Large intestine (tissue), 3 donors: ENCODE results near the gene MROH7. TPM values are rescaled to one million over a fixed set of nuclear protein-coding genes. Genes with fewer than 3 reads are reported as not detected.

Experiments used
- DNase-seq, 2 donors: peaks; one replicate each; pipeline versions ENCODE4 v3.0.0 to v3.0.0-alpha.2; 2013
- H3K27ac ChIP-seq: one replicate; pipeline ENCODE4 v1.5.1; 2013; ENCODE audit warnings: low read length
- H3K27me3 ChIP-seq: 2 replicates; pipeline ENCODE4 v1.6.1; 2013; ENCODE audit warnings: low read length; ENCODE audit not compliant: control insufficient read depth, insufficient read depth
- H3K36me3 ChIP-seq: 2 replicates; pipeline ENCODE4 v1.6.1; 2013; ENCODE audit warnings: low read length; ENCODE audit not compliant: control insufficient read depth, insufficient read depth
- H3K4me1 ChIP-seq: one replicate; pipeline ENCODE4 v1.6.1; 2013; ENCODE audit warnings: low read length; ENCODE audit not compliant: control insufficient read depth, insufficient read depth
- H3K4me3 ChIP-seq: one replicate; pipeline ENCODE4 v1.5.1; 2013; ENCODE audit warnings: low read length
- H3K9me3 ChIP-seq: one replicate; pipeline ENCODE4 v1.6.1; 2013; ENCODE audit warnings: mild to moderate bottlenecking, low read depth, low read length, moderate library complexity; ENCODE audit not compliant: control insufficient read depth
- WGBS: methylation state at CpG from one replicate; pipeline ENCODE4 v1.1.5; 2013; ENCODE audit warnings: low lambda C conversion rate; ENCODE audit not compliant: insufficient coverage; 5-methylcytosine and 5-hydroxymethylcytosine counted together
- polyA plus RNA-seq: library from polyadenylated mRNA; unstranded; fragments of 120-200 nt; gene quantifications from one replicate; pipeline ENCODE4 v1.2.1, GENCODE V29; 2013

The MROH7 gene
- polyA plus RNA-seq, 1 donor, result 25.1 TPM

DNA sequence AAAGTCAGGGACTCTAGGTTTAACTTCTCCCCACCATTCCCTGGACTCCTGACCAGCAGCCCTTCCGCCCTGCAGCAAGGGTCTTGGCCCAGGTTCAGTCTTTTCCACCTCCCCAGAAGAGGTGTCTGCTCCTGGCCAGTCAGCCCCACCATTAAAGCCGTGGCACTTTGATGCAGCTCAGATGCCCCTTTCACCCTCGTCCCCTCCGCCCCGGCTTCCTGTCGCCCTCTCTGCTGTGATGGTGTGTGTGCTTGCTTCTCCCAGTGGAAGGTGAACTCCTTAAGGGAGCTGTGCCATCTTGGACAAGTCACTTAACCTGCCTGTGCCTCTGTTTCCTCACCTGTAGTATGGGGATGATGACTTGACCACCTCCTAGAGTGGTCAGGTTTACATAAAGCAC is 56.3 kb downstream of the MROH7 start:
- H3K9me3 ChIP-seq, result no peaks in the 10 kb centered on the region
- no peaks in the 10 kb centered on the region for H3K4me1 ChIP-seq
- no CpG with 5 or more reads among the region's 6 CpGs for WGBS
- no peak for DNase-seq
- H3K36me3 ChIP-seq, result peaks cover 11% of the 10 kb centered on the region
- H3K4me3 ChIP-seq, result no peak overlapping the region
- H3K27ac ChIP-seq, result no peak overlapping the region
- H3K27me3 ChIP-seq, result no peaks in the 10 kb centered on the region

DNA sequence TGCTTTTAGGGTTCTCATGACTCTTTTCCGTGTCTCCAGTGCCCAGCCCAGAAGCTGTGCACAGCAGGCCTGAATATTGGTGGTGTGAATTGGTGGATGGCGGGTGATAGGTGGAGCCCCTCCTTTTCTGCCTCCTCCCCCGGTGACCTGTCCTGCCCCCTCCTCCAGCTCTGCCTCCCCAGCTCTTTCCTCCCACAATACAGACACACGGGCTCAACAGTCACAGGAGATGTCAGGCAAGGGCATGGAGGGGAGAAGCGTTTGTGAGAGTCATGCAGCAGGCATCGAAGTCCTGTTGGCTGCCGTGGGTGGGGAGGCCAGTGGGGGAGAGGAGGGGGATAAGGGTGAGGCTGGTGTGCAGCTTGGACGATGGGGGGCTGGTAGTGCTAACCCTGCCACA is 56.8 kb downstream of the MROH7 start:
- H3K36me3 ChIP-seq, result peaks cover 14% of the 10 kb centered on the region
- no peaks in the 10 kb centered on the region for H3K4me1 ChIP-seq
- no peaks in the 10 kb centered on the region for H3K9me3 ChIP-seq
- no peak overlapping the region for H3K27ac ChIP-seq
- no peak for DNase-seq
- no peaks in the 10 kb centered on the region for H3K27me3 ChIP-seq
- no peak overlapping the region for H3K4me3 ChIP-seq
- no CpG with 5 or more reads among the region's 8 CpGs for WGBS

DNA sequence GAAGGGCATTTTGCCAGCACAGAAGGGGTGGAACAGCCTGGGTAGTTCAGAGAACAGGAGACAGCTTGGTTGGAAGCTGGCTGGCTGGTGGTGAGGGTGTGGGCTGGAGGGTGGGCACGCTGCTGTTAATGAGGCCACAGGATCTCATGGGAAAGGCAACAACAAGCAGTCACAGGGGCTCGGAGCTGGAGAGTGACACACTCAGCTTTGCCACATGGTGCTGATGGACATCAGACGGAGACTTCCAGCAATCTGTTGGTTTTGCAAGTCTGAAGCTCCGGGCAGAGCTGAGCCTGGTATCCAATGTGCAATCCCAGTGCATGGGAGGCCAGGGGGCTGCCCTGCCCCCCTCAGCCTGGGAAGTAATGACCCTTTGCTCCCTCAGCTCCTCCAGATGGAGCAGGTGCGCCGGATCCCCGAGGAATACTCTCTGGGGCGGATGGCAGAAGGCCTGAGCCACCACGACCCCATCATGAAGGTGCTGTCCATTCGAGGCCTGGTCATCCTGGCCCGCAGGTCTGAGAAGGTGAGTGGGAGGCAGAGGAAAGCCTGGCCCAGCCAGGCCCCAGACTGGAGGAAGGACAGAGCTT is 58.4 kb downstream of the MROH7 start:
- no peaks in the 10 kb centered on the region for H3K4me1 ChIP-seq
- no peaks in the 10 kb centered on the region for H3K27me3 ChIP-seq
- no peak for DNase-seq
- no peaks in the 10 kb centered on the region for H3K9me3 ChIP-seq
- peaks cover 11% of the 10 kb centered on the region for H3K36me3 ChIP-seq
- H3K27ac ChIP-seq, result no peak overlapping the region
- WGBS, result no CpG with 5 or more reads among the region's 11 CpGs
- H3K4me3 ChIP-seq, result no peak overlapping the region

DNA sequence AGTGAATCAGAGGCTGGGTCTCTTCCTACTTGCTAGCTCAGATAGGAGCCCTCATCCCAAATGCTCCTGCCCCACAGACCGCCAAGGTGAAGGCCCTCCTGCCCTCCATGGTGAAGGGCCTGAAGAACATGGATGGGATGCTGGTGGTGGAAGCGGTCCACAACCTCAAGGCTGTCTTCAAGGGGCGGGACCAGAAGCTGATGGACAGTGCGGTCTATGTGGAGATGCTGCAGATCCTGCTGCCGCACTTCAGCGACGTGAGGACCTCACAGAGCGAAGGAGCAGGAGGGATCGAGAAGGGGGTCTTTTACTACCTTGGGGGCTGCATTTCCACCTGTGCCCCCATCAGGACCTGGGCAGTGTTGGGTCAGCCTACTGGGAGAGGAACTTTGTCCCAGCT is 59.5 kb downstream of the MROH7 start:
- no peak overlapping the region for H3K27ac ChIP-seq
- H3K36me3 ChIP-seq, result peaks cover 9% of the 10 kb centered on the region
- no peak for DNase-seq
- H3K27me3 ChIP-seq, result no peaks in the 10 kb centered on the region
- WGBS, result 100% methylated on average over 1 of the region's 9 CpGs
- H3K4me3 ChIP-seq, result no peak overlapping the region
- H3K9me3 ChIP-seq, result no peaks in the 10 kb centered on the region
- H3K4me1 ChIP-seq, result no peaks in the 10 kb centered on the region

DNA sequence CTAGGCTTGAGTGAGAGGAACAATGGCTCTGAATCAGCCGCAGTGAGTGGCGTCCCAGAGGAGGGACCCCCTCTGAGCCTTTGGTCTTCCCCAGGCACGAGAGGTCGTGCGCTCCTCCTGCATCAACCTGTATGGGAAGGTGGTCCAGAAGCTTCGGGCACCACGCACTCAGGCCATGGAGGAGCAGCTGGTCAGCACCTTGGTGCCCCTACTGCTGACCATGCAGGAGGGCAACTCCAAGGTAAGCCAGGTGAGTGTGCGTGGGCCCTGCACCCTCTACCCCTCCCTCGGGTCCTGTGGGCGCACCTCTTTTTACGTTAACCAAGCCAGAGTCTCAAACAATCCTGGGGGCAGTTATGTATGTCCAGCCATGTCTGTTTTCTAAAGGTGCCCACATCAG is 60.4 kb downstream of the MROH7 start:
- Histone ChIP-seq H3K4me1 (no peaks in the 10 kb centered on the region), H3K4me3 (no peak overlapping the region), H3K27me3 (no peaks in the 10 kb centered on the region), H3K9me3 (no peaks in the 10 kb centered on the region), H3K36me3 (peaks cover 10% of the 10 kb centered on the region), H3K27ac (no peak overlapping the region)
- no peak for DNase-seq
- no CpG with 5 or more reads among the region's 11 CpGs for WGBS

DNA sequence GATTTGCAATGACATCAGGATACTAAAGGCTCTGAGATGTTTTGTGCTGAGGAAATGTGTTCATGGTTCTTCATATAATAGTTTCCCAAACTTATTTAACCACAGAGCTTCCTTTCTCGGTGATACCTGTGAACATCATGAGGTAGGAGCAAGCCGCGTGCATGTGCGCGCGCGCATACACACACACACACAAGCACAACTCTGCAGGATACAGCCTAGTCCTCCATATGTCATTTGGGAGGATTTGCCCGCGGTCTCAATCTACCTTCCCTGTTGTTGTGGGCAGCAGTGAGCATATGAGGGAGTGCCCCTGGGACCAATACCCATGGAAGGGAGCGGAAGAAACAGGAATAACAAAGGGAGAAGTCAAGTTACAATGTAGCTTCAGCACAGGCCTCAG is 61.9 kb downstream of the MROH7 start:
- H3K4me1 ChIP-seq, result no peaks in the 10 kb centered on the region
- WGBS, result 100% methylated on average over 1 of the region's 10 CpGs
- no peaks in the 10 kb centered on the region for H3K27me3 ChIP-seq

DNA sequence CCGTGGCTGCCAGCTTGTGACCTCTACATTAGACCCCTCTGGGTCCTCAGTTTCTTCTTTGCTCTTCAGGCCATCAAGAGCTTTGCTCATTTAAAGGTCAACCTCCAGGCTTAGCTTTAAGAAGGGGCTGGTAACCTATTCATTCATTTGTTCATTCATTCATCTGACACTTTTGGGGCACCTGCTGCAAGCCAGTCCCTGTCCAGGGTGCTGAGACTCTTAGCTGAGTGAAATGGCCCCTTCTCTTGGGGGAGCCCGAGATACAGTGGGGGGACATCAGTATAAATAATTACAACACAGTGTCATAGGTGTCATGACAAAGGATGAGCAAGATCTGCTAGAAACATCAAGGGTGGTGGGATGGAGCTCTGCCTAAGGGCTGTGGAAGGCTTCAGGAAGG is 63.6 kb downstream of the MROH7 start:
- no CpG with 5 or more reads among the region's 2 CpGs for WGBS
- Histone ChIP-seq H3K4me1 (no peaks in the 10 kb centered on the region), H3K27ac (no peak overlapping the region), H3K9me3 (no peaks in the 10 kb centered on the region), H3K36me3 (peaks cover 10% of the 10 kb centered on the region), H3K4me3 (no peak overlapping the region), H3K27me3 (no peaks in the 10 kb centered on the region)
- DNase-seq, result no peak

More for the DNA sequence above, 61.9 kb downstream of the MROH7 start:
- no peaks in the 10 kb centered on the region for H3K9me3 ChIP-seq
- peaks cover 10% of the 10 kb centered on the region for H3K36me3 ChIP-seq
- no peak overlapping the region for H3K4me3 ChIP-seq
- DNase-seq, result no peak
- H3K27ac ChIP-seq, result no peak overlapping the region

DNA sequence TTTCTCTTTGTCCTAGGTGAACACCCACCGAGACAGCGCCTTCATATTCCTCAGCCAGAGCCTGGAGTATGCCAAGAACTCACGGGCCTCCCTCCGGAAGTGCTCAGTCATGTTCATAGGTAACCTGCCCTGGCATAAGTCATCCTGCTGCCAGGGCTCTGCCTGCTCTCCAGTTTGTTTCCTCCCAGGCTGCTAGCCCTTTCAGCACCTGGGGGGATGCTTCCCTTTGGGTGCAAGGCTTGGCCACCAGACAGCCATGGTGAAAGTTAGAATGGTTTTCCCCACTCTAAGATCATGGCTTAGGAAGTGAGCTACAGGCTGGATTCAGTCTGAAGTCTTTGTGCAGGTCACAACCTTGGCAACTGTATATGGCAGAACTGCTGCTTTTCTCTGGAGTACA is 64.8 kb downstream of the MROH7 start:
- WGBS, result no CpG with 5 or more reads among the region's 4 CpGs

DNA sequence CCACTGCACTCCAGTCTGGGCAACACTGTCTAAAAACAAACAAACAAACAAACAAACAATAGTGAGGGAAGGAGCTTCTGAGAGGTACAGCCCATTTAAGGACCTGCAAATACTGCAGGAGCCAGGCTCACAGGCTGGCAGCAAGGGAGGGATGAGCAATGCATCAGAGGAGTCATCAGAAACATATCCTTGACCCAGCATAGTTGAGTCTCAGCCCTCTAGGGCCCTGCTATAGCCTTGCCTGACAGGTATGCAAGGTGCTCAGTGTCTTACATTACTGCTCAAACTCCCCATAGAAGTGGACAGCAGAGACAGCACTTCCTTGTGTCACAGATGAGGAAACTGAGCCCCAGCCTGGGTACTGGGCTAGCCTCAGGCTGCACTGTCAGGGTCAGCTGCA is 66.8 kb downstream of the MROH7 start:
- Histone ChIP-seq H3K9me3 (no peaks in the 10 kb centered on the region), H3K4me3 (no peak overlapping the region), H3K27me3 (no peaks in the 10 kb centered on the region), H3K4me1 (no peaks in the 10 kb centered on the region), H3K27ac (no peak overlapping the region), H3K36me3 (peaks cover 2% of the 10 kb centered on the region)
- no peak for DNase-seq

More for the DNA sequence above, 64.8 kb downstream of the MROH7 start:
- H3K4me1 ChIP-seq, result no peaks in the 10 kb centered on the region
- DNase-seq, result no peak
- peaks cover 10% of the 10 kb centered on the region for H3K36me3 ChIP-seq
- H3K27me3 ChIP-seq, result no peaks in the 10 kb centered on the region
- H3K9me3 ChIP-seq, result no peaks in the 10 kb centered on the region
- no peak overlapping the region for H3K27ac ChIP-seq
- no peak overlapping the region for H3K4me3 ChIP-seq

DNA sequence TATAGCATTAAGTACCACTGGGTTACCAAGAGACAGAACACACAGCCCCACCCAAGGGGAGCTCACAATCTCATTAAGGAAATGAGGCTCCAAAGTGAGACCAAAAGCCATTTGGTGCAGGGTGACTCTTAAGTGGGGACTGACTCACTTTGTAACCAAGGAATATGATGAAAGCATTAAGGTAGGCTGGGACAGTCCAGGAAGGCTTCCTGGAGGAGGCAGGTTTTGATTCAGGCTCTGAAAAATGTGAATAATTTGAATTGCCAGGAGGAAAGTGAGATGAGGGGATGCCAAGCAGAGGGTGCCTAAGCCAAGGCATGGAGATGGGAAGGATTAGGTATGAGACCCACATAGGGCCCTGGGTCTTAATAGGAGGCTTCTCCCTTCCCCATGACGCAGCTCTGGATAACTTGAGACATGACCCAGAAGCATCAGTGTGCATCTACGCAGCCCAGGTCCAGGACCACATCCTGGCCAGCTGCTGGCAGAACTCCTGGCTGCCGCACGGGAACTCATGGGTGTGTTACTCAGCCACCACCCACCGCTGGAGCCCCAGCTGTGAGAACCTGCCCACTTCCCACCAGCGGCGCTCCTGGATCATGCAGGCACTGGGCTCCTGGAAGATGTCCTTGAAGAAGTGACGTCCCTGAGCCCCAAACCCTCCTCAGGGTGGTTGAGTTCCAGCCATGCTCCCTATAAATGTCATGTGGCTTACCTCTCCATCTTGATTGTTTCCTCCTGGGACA is 68.1 kb downstream of the MROH7 start:
- no CpG with 5 or more reads among the region's 8 CpGs for WGBS
- Histone ChIP-seq H3K27ac (no peak overlapping the region), H3K27me3 (no peaks in the 10 kb centered on the region), H3K36me3 (peaks cover 2% of the 10 kb centered on the region), H3K4me3 (no peak overlapping the region), H3K4me1 (no peaks in the 10 kb centered on the region), H3K9me3 (no peaks in the 10 kb centered on the region)
- DNase-seq, result no peak

DNA sequence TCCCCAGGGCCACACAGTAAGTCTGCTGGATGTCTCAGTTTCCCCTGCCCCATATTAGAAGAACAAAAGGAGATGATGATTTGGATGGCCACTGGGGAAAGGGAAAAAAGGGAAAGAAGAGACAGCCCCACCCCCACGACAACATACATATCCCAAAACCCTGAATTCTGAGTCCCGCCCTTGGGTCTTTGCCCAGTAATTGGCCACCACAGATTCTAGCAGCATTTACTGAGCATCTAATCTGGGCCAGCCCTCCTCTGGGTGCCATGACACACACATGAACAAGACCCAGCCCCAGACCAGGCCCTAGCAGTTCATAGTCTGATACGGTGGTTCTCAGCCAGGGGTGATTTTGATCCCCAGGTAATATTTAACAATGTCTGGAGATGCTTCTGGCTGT is 68.8 kb downstream of the MROH7 start:
- Histone ChIP-seq H3K9me3 (no peaks in the 10 kb centered on the region), H3K4me3 (no peak overlapping the region), H3K36me3 (peaks cover 2% of the 10 kb centered on the region), H3K27me3 (no peaks in the 10 kb centered on the region), H3K4me1 (peaks cover 6% of the 10 kb centered on the region), H3K27ac (no peak overlapping the region)
- DNase-seq, result no peak
- WGBS, result no CpG with 5 or more reads among the region's 3 CpGs
